ENCODE data around the gene ACKR4.

ACKR4 gene

GRCh38 chr3:132596816-132597433 lies at the start of gene ACKR4:
Gene ACKR4, plus strand, starts transcription at chr3:132597270. Its CDS starts 3,128 bp downstream, at chr3:132600398.
- DNase-seq, result no peak

- no peak for DNase-seq
These were observed 47.9 kb upstream of the ACKR4 start for GRCh38 chr3:132549169-132549568.

- no peak for DNase-seq
These were observed 47.0 kb upstream of the ACKR4 start for GRCh38 chr3:132549890-132550578.

- no peak for DNase-seq
These were observed 46.3 kb upstream of the ACKR4 start for GRCh38 chr3:132550579-132551305.

GRCh38 chr3:132553826-132554225 lies 43.2 kb upstream of the ACKR4 start:
- DNase-seq, result no peak

GRCh38 chr3:132554437-132554836 lies 42.6 kb upstream of the ACKR4 start:
- peak; percentile 74 for DNase-seq

- DNase-seq, result no peak
These were observed 41.6 kb upstream of the ACKR4 start for GRCh38 chr3:132555306-132556035.

GRCh38 chr3:132556036-132556386 lies 41.1 kb upstream of the ACKR4 start:
- DNase-seq, result peak; percentile 4

- DNase-seq, result no peak
These were observed 40.4 kb upstream of the ACKR4 start for GRCh38 chr3:132556508-132557159.

GRCh38 chr3:132561003-132561402 lies 36.1 kb upstream of the ACKR4 start:
- peak; percentile 88 for DNase-seq

GRCh38 chr3:132563420-132564069 lies 33.5 kb upstream of the ACKR4 start:
- DNase-seq, result no peak

GRCh38 chr3:132564070-132564465 lies 33.0 kb upstream of the ACKR4 start:
- no peak for DNase-seq

GRCh38 chr3:132568422-132568821 lies 28.6 kb upstream of the ACKR4 start:
- no peak for DNase-seq

GRCh38 chr3:132569153-132569552 lies 27.9 kb upstream of the ACKR4 start:
- no peak for DNase-seq

- no peak for DNase-seq
These were observed 27.5 kb upstream of the ACKR4 start for GRCh38 chr3:132569580-132569979.

- no peak for DNase-seq
These were observed 27.1 kb upstream of the ACKR4 start for GRCh38 chr3:132570016-132570415.

- no peak for DNase-seq
These were observed 23.3 kb upstream of the ACKR4 start for GRCh38 chr3:132573797-132574211.

GRCh38 chr3:132587401-132587800 lies 9.7 kb upstream of the ACKR4 start:
- no peak for DNase-seq

- DNase-seq, result no peak
These were observed 4.9 kb upstream of the ACKR4 start for GRCh38 chr3:132592216-132592615.

GRCh38 chr3:132593241-132593946 lies 3.7 kb upstream of the ACKR4 start:
- no peak for DNase-seq

- no peak for DNase-seq
These were observed 3.1 kb upstream of the ACKR4 start for GRCh38 chr3:132593947-132594323.

GRCh38 chr3:132594498-132594897 lies 2.6 kb upstream of the ACKR4 start:
- no peak for DNase-seq

Measured in NCI-H345 (cell line).